Measurements from ENCODE around the gene OLA1.

DNA sequence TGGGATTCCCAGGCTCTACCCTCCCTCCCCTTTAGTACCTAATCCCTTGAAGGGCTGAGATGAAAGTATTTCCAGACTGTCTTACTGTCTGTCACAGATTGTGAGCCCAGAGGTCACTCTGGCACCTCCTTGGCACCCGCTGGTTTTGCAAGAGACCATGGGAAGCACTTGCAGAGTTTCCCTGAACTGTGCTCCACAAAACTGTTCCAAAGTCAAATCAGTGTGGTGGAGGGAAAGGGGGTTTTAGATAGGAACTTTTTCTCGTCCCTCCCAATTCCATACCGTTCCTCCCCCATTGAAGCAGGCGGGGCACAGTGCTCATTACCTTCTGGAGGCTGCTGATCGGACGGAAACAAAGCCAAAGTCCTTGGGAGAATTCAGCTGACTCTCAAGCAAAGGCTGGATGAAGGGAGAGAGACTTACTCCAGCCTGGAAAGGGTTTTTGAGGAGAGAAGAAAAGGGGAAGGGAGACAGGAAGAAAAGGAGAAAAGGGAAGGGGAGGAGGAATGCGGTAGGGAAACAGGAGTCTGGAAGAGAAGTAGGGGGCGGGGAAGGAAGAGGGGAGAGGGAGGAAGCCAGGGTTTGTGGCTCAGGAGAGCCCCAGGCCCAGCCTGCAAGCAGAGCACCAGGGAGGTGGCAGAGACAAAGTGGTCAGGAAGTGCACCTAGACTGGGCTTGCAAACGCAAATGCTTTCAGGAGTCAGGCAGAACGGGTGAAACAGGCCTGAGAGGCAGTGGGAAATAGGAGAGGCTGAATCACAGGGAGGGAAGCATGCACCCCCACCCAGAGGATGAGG lies 194.8 kb downstream of the OLA1 start:
- TF ChIP-seq, protein P1, sequence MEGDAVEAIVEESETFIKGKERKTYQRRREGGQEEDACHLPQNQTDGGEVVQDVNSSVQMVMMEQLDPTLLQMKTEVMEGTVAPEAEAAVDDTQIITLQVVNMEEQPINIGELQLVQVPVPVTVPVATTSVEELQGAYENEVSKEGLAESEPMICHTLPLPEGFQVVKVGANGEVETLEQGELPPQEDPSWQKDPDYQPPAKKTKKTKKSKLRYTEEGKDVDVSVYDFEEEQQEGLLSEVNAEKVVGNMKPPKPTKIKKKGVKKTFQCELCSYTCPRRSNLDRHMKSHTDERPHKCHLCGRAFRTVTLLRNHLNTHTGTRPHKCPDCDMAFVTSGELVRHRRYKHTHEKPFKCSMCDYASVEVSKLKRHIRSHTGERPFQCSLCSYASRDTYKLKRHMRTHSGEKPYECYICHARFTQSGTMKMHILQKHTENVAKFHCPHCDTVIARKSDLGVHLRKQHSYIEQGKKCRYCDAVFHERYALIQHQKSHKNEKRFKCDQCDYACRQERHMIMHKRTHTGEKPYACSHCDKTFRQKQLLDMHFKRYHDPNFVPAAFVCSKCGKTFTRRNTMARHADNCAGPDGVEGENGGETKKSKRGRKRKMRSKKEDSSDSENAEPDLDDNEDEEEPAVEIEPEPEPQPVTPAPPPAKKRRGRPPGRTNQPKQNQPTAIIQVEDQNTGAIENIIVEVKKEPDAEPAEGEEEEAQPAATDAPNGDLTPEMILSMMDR (IDR thresholded peaks at IDR 0.05) = no peak
- TF ChIP-seq POLR2AphosphoS5 (IDR thresholded peaks at IDR 0.05) (no peak), POLR2A (IDR thresholded peaks at IDR 0.05) (no peak), EP300 (IDR thresholded peaks at IDR 0.05) (no peak)

Measured in sigmoid colon (tissue), 4 donors.